Measurements from ENCODE around the gene ARHGAP4.

Gene ARHGAP4

GRCh38 chrX:153866302-153867019 is 59.6 kb downstream of the ARHGAP4 start:
- no peak for DNase-seq (ENCODE audit: low spot score)

DNA sequence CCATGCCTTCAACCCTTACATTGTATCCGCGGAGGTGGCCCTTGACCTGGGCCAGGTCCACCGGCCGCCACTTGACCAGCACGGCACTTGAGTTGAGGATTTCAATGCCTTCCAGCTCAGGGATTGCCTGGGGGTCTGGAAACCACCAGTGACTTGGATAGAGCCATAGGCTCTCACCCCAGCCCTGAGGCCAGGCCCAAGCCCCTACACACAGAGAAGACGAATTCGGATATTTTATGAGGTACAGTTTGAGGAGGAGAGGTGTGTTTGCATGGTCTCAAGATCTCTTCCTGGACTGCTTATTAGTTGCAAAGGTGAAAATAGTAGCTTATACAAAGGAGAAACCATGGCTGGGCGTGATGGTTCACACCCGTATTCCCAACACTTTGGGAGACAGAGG is 60.4 kb downstream of the ARHGAP4 start:
- no peak for DNase-seq (ENCODE audit: low spot score)

- DNase-seq (ENCODE audit: low spot score), result no peak
Measured at GRCh38 chrX:153865321-153865580, 60.8 kb downstream of the ARHGAP4 start.

DNA sequence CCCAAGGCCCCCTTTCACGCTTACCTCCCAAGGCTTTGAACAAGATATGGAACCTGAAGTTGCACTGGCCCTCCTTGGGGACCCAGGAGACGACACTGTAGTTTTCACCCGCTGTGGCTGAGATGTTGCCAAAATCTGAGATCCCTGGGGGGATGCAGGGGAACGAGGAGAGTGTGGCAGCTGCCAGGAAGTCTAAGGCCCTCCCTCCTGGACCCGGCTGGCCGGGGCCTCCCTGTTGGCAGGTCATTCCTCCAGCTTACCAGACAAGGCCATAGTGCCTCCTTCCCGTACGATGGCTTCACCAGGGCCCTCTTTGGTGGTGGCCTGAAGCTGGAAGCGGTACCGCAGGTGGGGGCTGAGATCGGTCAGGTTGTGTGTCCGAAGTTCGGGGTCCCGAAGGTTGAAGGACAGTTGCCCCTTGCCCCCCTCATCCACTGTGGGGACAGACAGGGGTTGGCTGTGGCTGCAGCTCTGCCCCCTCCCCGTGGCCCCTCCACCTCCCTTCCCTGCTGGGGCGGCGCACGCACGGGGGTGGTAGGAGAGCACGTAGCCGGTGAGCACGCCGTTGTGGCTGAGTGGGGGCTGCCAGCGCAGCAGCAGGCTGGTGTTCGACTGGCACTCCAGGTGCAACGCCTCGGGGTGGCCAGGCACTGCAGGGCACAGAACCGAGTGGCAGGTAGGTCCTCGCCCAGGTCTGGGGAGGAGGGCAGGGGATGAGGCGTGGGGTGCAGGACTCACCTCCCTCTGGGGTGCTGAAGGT is 61.3 kb downstream of the ARHGAP4 start:
- DNase-seq (ENCODE audit: low spot score), result no peak

- DNase-seq (ENCODE audit: low spot score), result no peak
Measured at GRCh38 chrX:153864101-153864500, 62.0 kb downstream of the ARHGAP4 start.

DNA sequence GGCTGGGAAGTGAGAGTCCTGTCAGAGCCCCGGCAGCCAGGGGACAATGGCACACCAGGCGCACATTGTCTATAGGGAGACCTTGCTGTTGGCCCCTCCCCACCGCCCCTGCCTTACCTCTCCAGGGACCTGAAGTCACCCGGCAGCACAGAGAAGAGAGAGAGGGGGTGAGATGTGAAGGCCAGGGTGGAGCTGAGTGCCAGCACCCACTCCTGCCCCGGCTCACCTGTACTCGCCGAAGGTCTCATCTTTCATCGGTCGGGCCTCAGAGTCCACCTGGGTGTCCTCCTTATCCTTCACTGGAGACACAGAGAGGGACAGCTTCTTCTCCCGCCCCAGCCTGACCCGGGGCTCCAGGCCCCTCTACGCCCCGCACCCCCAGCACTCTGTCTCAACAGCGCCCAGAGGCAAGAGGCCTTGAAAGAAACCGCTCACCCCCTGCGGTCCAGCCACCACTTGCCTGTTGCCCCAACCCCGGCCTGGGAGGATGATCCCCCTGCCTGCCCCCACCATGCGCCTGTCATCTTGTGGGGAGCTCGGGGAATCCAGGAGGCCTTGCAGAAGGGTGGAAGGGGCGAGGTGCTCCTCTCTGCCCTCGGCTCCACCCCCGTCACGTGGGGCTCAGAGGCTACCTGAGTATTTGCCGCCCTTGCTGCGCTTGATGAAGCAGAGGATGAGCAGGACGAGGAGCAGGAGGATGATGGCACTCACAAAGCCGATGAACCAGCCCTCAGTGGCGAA is 62.6 kb downstream of the ARHGAP4 start:
- no peak for DNase-seq (ENCODE audit: low spot score)

DNA sequence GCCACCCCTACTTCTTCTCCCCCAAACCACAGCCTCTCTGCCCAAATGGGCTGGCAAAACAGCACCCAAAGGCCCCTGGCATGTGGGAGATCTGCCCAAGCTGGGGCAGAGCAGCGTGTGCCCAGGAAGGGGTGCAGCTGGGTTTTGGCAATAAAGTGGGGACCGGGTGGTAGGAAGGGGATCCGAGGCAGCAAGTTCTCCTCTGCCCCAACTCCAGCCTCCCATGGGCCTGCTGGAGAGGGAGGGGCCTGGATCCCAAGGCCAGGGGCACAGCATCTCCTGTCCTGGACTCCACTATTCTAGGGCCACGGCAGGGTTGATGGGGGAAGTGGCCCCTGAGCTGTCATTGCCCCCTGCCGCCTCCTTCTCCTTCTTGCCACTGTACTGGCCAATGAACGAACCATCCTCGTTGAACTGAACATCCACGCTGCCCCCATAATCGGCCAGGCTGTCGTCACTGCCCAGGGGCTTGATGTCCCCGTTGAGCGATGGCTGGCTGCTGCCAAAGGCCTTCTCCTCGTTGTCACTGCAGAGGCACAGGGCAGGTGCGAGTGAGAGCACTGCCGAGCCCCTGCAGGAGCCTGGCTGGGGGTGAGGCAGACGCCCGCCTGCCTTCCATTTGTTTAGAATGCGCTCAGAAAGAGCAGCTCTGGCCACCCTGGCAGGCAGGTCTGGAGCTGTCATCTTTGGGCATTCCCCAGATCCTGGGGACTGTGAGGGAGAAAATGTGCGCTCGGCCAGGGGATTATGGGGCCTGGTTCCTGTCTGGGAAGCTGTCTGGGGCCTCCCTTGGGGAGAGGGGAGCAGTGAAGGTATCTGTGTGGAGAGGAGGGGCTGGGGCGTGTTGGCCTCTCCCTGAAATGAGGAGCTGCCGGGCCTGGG is 63.5 kb downstream of the ARHGAP4 start:
- DNase-seq (ENCODE audit: low spot score), result no peak

DNA sequence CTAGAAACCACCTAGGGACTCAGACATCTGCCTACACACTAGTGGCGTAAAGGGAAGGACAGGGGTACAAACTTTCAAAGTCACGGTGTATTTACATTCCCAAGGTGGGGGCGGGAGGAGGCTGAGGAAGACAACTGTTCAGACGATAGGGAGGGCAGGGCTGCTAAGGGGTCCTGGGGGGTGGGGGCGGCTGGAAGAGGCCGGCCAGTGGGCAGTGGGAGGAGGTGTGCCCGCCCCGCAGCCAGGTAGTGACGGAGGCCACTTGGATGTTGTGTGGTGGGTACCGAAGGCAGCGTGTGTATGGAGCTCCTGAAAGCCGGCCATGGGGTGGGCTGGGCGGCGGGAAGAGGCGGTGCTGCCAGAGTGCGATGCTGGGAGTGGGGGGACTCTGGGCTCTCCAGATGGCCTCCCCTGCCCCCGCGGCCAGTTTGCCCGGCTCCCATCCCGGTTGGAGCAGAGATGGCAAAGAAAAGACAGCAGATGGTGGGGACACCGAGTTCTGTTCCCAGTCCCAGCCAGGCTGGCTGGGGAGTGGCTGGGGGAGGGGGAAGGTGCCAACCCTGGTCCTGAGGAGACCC is 64.2 kb downstream of the ARHGAP4 start:
- DNase-seq (ENCODE audit: low spot score), result no peak

GRCh38 chrX:153861151-153861550 is 64.9 kb downstream of the ARHGAP4 start:
- DNase-seq (ENCODE audit: low spot score), result no peak
